GM12878 (cell line): ENCODE data around the gene SPRR2G. TPM values are rescaled to one million over a fixed set of nuclear protein-coding genes. Genes with fewer than 3 reads are reported as not detected.

Experiments
- ATAC-seq: fragments of 200-7000 bp; cut with Tn5 transposase; 3 replicates; pipeline ENCODE4 v1.9.1; 2020; ENCODE audit warnings: mild to moderate bottlenecking, moderate library complexity
- BruUV-seq: library from RNA; stranded (reverse); fragments of 400-500 nt; replicated peaks from 2 replicates; lab custom pipeline; 2021; lab: Mats Ljungman, UMichigan
- CTCF ChIA-PET: fragments of 300-600 bp; sonication (Branson Sonifier 250); formaldehyde crosslinking; extraction: SDS; loops from one replicate; lab custom pipeline; 2021; ENCODE audit warnings: inconsistent platforms; lab: Yijun Ruan, JAX
- POLR2A ChIA-PET: fragments of 350-600 bp; formaldehyde crosslinking; extraction: SDS; loops from one replicate; lab custom pipeline; 2021; ENCODE audit warnings: inconsistent platforms; lab: Charles Lee
- RAD21 ChIA-PET: fragments of 300-600 bp; sonication (Branson Sonifier 250); formaldehyde crosslinking; loops from one replicate; lab custom pipeline; 2023; ENCODE audit warnings: antibody characterized with exemption; ENCODE audit not compliant: unreplicated experiment; lab: Charles Lee
- SMC1A ChIA-PET: fragments of 300-600 bp; sonication (Branson Sonifier 250); formaldehyde crosslinking; loops from one replicate; lab custom pipeline; 2023; ENCODE audit not compliant: unreplicated experiment, uncharacterized antibody; lab: Charles Lee
- DNase-seq: peaks from one replicate; pipeline ENCODE4 v3.0.0-alpha.2; 2011; ENCODE audit warnings: low read depth, low spot score
- FAIRE-seq: peaks from 3 replicates; lab custom pipeline; 2011; peaks lifted over from hg19 to GRCh38; lab: Jason Lieb, UNC
- H2AFZ ChIP-seq: 2 replicates; pipeline ENCODE4 v1.6.0; 2011; ENCODE audit warnings: low read depth, low read length, control low read depth; ENCODE audit not compliant: control insufficient read depth
- H3K27ac ChIP-seq: 2 replicates; pipeline ENCODE4 v1.5.1; 2011; ENCODE audit warnings: control low read depth; ENCODE audit not compliant: control insufficient read depth, insufficient read depth
- H3K27me3 ChIP-seq, 2 experiments: replicated peaks in 1 of 2; 2 replicates each; pipeline versions ENCODE4 v1.6.0 to v1.6.1; 2011; ENCODE audit warnings: low read length in 1 of 2; ENCODE audit not compliant: control insufficient read depth in 2 of 2, insufficient read depth in 2 of 2
- H3K36me3 ChIP-seq, 2 experiments: 2 replicates each; pipeline ENCODE4 v1.5.1; 2011; ENCODE audit warnings: low read length in 1 of 2; ENCODE audit not compliant: control insufficient read depth in 2 of 2, insufficient read depth in 2 of 2
- H3K4me1 ChIP-seq: 2 replicates; pipeline ENCODE4 v1.6.1; 2011; ENCODE audit warnings: mild to moderate bottlenecking, low read length, moderate library complexity, mixed read lengths; ENCODE audit not compliant: control insufficient read depth, insufficient read depth
- H3K4me2 ChIP-seq: 2 replicates; pipeline ENCODE4 v1.6.0; 2011; ENCODE audit warnings: control low read depth; ENCODE audit not compliant: control insufficient read depth, insufficient read depth
- H3K4me3 ChIP-seq: fragments of 200-600 bp; sonication (generic); 2 replicates; pipeline ENCODE4 v1.5.1; 2016
- H3K79me2 ChIP-seq: 2 replicates; pipeline ENCODE4 v1.6.0; 2011; ENCODE audit warnings: low read length; ENCODE audit not compliant: control insufficient read depth, insufficient read depth
- H3K9ac ChIP-seq: 2 replicates; pipeline ENCODE4 v1.8.0; 2011; ENCODE audit warnings: low read length, control low read depth, mixed read lengths; ENCODE audit not compliant: control insufficient read depth, insufficient read depth
- H3K9me3 ChIP-seq: replicated peaks from 3 replicates; pipeline ENCODE4 v1.5.1; 2011; ENCODE audit warnings: mild to moderate bottlenecking, low read length; ENCODE audit not compliant: control insufficient read depth, insufficient read depth
- H4K20me1 ChIP-seq: 2 replicates; pipeline ENCODE4 v1.6.0; 2011; ENCODE audit not compliant: control insufficient read depth, insufficient read depth
- CBX5 ChIP-seq: sonication (generic); IDR thresholded peaks from 2 replicates; pipeline ENCODE4 v1.6.1; 2016; ENCODE audit warnings: low read depth, moderate library complexity, mild to moderate bottlenecking, inconsistent platforms
- EP300 ChIP-seq, 2 experiments: fragments of 150-350 bp in 1 of 2; IDR thresholded peaks; 2 replicates each; pipeline ENCODE4 v1.6.1; 2011 to 2012; ENCODE audit warnings: low read depth in 2 of 2, low read length in 2 of 2, borderline replicate concordance in 1 of 2, improper control_type of control experiment in 1 of 2, inconsistent platforms in 1 of 2; ENCODE audit not compliant: control insufficient read depth in 1 of 2
- MEF2B ChIP-seq: fragments of 450-650 bp; IDR thresholded peaks from 2 replicates; pipeline ENCODE4 v1.6.1; 2018; ENCODE audit warnings: mild to moderate bottlenecking, moderate library complexity; ENCODE audit not compliant: partially characterized antibody, poor library complexity, severe bottlenecking
- NFIC ChIP-seq: IDR thresholded peaks from 2 replicates; pipeline ENCODE4 v1.6.1; 2012; ENCODE audit warnings: low read depth, mild to moderate bottlenecking, inconsistent platforms, low read length, moderate library complexity
- NFYB ChIP-seq: IDR thresholded peaks from 2 replicates; pipeline ENCODE4 v1.6.1; 2011; ENCODE audit warnings: low read depth, mild to moderate bottlenecking, low read length, improper control_type of control experiment, moderate library complexity; ENCODE audit not compliant: insufficient read depth
- RB1 ChIP-seq: fragments of 450-650 bp; formaldehyde crosslinking; IDR thresholded peaks from 2 replicates; pipeline ENCODE4 v1.6.1; 2017; ENCODE audit warnings: mild to moderate bottlenecking, borderline replicate concordance
- REST ChIP-seq: IDR thresholded peaks from 2 replicates; pipeline ENCODE4 v1.6.1; 2012; ENCODE audit warnings: mild to moderate bottlenecking, low read depth, low read length
- SMAD5 ChIP-seq: IDR thresholded peaks from 2 replicates; pipeline ENCODE4 v1.6.1; 2016; ENCODE audit warnings: antibody characterized with exemption, low read depth
- WGBS: methylation state at CpG from one replicate; pipeline ENCODE4 v1.1.6; 2016; ENCODE audit warnings: low lambda C conversion rate; ENCODE audit not compliant: insufficient replicate concordance, insufficient coverage; ENCODE audit errors: missing lambda C conversion rate; 5-methylcytosine and 5-hydroxymethylcytosine counted together
- in situ Hi-C: fragments of 300-500 bp; cut with MboI; formaldehyde crosslinking; loops from 9 replicates; pipeline ENCODE4 v1.14.3; 2018; ENCODE audit warnings: mixed read lengths
- intact Hi-C: fragments of 100-400 bp; cut with micrococcal nuclease; formaldehyde crosslinking; loops from one replicate; pipeline ENCODE4 v1.14.2; 2022; ENCODE audit not compliant: unreplicated experiment
- polyA plus RNA-seq, 11 experiments: library from polyadenylated mRNA; depleted of rRNA in 4 of 11; unstranded in 6 of 11; stranded (reverse) in 5 of 11; fragments of >200 nt; fragmentation: Nextera tagmentation in 4 of 11; fragmentation: Illumina TruSeq in 1 of 11; extraction: Ambion mirVana in 4 of 11; extraction: Trizol in 1 of 11; gene quantifications; 1 replicate in 1 of 11; 2 replicates in 10 of 11; pipeline versions ENCODE4 v1.2.1 to v1.2.3, GENCODE V29; 2011 to 2016; ENCODE audit warnings: inconsistent platforms in 2 of 11, missing spikeins in 2 of 11, low read depth in 1 of 11
- small RNA-seq: library from RNA; depleted of rRNA; stranded (forward); fragments of <200 nt; gene quantifications from one replicate; pipeline ENCODE3, GENCODE V24; 2014
- total RNA-seq, 4 experiments: library from RNA; depleted of rRNA in 3 of 4; stranded (reverse); fragments of >200 nt in 3 of 4; fragmentation: Illumina TruSeq in 1 of 4; extraction: Trizol in 1 of 4; gene quantifications; 2 replicates each; pipeline versions ENCODE4 v1.2.1 to v1.2.3, GENCODE V29; 2013 to 2021

Gene SPRR2G
- total and polyA plus RNA-seq, 10 of the 15 experiments (the other 5 are each of a cell fraction or from before 2014, with no cell fraction given), result 0.18 TPM; not detected in 9

- no peak overlapping the region for H3K4me2 ChIP-seq
Measured at GRCh38 chr1:153100245-153100644, 50.4 kb downstream of the SPRR2G start.

More at GRCh38 chr1:153100245-153100644, 50.4 kb downstream of the SPRR2G start:
- DNase-seq, result no peak
- Histone ChIP-seq H3K9me3 (no peaks in the 10 kb centered on the region), H3K36me3 (no peaks in the 10 kb centered on the region), H2AFZ (no peak overlapping the region), H3K27ac (no peak overlapping the region), H4K20me1 (no peaks in the 10 kb centered on the region), H3K27me3 (no peaks in the 10 kb centered on the region), H3K9ac (no peak overlapping the region), H3K79me2 (no peaks in the 10 kb centered on the region), H3K4me1 (no peaks in the 10 kb centered on the region), H3K4me3 (no peak overlapping the region)
- no peak for FAIRE-seq
- CTCF ChIA-PET, result no interaction called here
- RAD21 ChIA-PET, result no interaction called here
- no peak for ATAC-seq
- in situ Hi-C loops, result no loop called here
- 34% methylated on average over 5 of the region's 5 CpGs for WGBS
- intact Hi-C loops, result no loop called here
- POLR2A ChIA-PET, result no interaction called here
- SMC1A ChIA-PET, result no interaction called here
- no TSS peak for BruUV-seq
- TF ChIP-seq SMAD5 (no peak), NFIC (no peak), MEF2B (no peak), NFYB (no peak), EP300 (IDR thresholded peaks at IDR 0.05; ENCODE audit: borderline replicate concordance in 1 of 2, control insufficient read depth in 1 of 2, low read depth in 2 of 2, low read length in 2 of 2) (no peak), RB1 (no peak), REST (no peak), CBX5 (no peak)
- TF ChIP-seq, all 136 proteins: peak for 0

Small RNA genes lying within 50 kb of the gene (small RNA-seq; reads per million reads assigned to genes)
- gene SPRR2C, result not detected

Other genes with a start within 250 kb of the SPRR2G start
Only the 7 nearest of the 19 such genes appear.
- not detected in 2 replicates for gene SPRR2A, start 93.4 kb downstream of the SPRR2G start, total RNA-seq (2014; rRNA removed)
- not detected in 2 replicates for gene SPRR2A, start 93.4 kb downstream of the SPRR2G start, total RNA-seq (2014; rRNA removed; fragmentation: Illumina TruSeq; extraction: Trizol)
- gene SPRR2A, start 93.4 kb downstream of the SPRR2G start, total RNA-seq (2021), result not detected in 2 replicates
- not detected in 2 replicates for gene SPRR2A, start 93.4 kb downstream of the SPRR2G start, polyA plus RNA-seq (2011; rRNA removed)
- gene SPRR2A, start 93.4 kb downstream of the SPRR2G start, polyA plus RNA-seq (2014; fragmentation: Illumina TruSeq; extraction: Trizol), result not detected in 2 replicates
- gene SPRR2A, start 93.4 kb downstream of the SPRR2G start, polyA plus RNA-seq (2014; fragmentation: Nextera tagmentation; extraction: Ambion mirVana), result not detected
- not detected in 2 replicates for gene SPRR2A, start 93.4 kb downstream of the SPRR2G start, polyA plus RNA-seq (2014; rRNA removed)
- not detected for gene SPRR2A, start 93.4 kb downstream of the SPRR2G start, polyA plus RNA-seq (2016; fragmentation: Nextera tagmentation; extraction: Ambion mirVana)
- gene SPRR2B, start 79.3 kb downstream of the SPRR2G start, total RNA-seq (2014; rRNA removed), result not detected in 2 replicates
- not detected in 2 replicates for gene SPRR2B, start 79.3 kb downstream of the SPRR2G start, total RNA-seq (2014; rRNA removed; fragmentation: Illumina TruSeq; extraction: Trizol)
- gene SPRR2B, start 79.3 kb downstream of the SPRR2G start, total RNA-seq (2021), result not detected in 2 replicates
- not detected in 2 replicates for gene SPRR2B, start 79.3 kb downstream of the SPRR2G start, polyA plus RNA-seq (2011; rRNA removed)
- gene SPRR2B, start 79.3 kb downstream of the SPRR2G start, polyA plus RNA-seq (2014; fragmentation: Illumina TruSeq; extraction: Trizol), result not detected in 2 replicates
- not detected for gene SPRR2B, start 79.3 kb downstream of the SPRR2G start, polyA plus RNA-seq (2014; fragmentation: Nextera tagmentation; extraction: Ambion mirVana)
- gene SPRR2B, start 79.3 kb downstream of the SPRR2G start, polyA plus RNA-seq (2014; rRNA removed), result not detected in 2 replicates
- not detected for gene SPRR2B, start 79.3 kb downstream of the SPRR2G start, polyA plus RNA-seq (2016; fragmentation: Nextera tagmentation; extraction: Ambion mirVana)
- not detected in 2 replicates for gene SPRR2E, start 56.4 kb downstream of the SPRR2G start, total RNA-seq (2014; rRNA removed)
- gene SPRR2E, start 56.4 kb downstream of the SPRR2G start, total RNA-seq (2014; rRNA removed; fragmentation: Illumina TruSeq; extraction: Trizol), result not detected in 2 replicates
- not detected in 2 replicates for gene SPRR2E, start 56.4 kb downstream of the SPRR2G start, total RNA-seq (2021)
- not detected in 2 replicates for gene SPRR2E, start 56.4 kb downstream of the SPRR2G start, polyA plus RNA-seq (2011; rRNA removed)
- gene SPRR2E, start 56.4 kb downstream of the SPRR2G start, polyA plus RNA-seq (2014; fragmentation: Illumina TruSeq; extraction: Trizol), result not detected in 2 replicates
- gene SPRR2E, start 56.4 kb downstream of the SPRR2G start, polyA plus RNA-seq (2014; fragmentation: Nextera tagmentation; extraction: Ambion mirVana), result not detected
- gene SPRR2E, start 56.4 kb downstream of the SPRR2G start, polyA plus RNA-seq (2014; rRNA removed), result not detected in 2 replicates
- not detected for gene SPRR2E, start 56.4 kb downstream of the SPRR2G start, polyA plus RNA-seq (2016; fragmentation: Nextera tagmentation; extraction: Ambion mirVana)
- not detected in 2 replicates for gene SPRR2F, start 37.4 kb downstream of the SPRR2G start, total RNA-seq (2014; rRNA removed)
- not detected in 2 replicates for gene SPRR2F, start 37.4 kb downstream of the SPRR2G start, total RNA-seq (2014; rRNA removed; fragmentation: Illumina TruSeq; extraction: Trizol)
- gene SPRR2F, start 37.4 kb downstream of the SPRR2G start, total RNA-seq (2021), result not detected in 2 replicates
- 0.18 TPM in 1 of 2 replicates, not detected in the other for gene SPRR2F, start 37.4 kb downstream of the SPRR2G start, polyA plus RNA-seq (2011; rRNA removed)
- gene SPRR2F, start 37.4 kb downstream of the SPRR2G start, polyA plus RNA-seq (2014; fragmentation: Illumina TruSeq; extraction: Trizol), result not detected in 2 replicates
- gene SPRR2F, start 37.4 kb downstream of the SPRR2G start, polyA plus RNA-seq (2014; fragmentation: Nextera tagmentation; extraction: Ambion mirVana), result under 1 TPM in 1 of 2 experiments, not detected in 1; 0.27 TPM
- gene SPRR2F, start 37.4 kb downstream of the SPRR2G start, polyA plus RNA-seq (2014; rRNA removed), result 0.18 TPM in 1 of 2 replicates, not detected in the other
- gene SPRR2F, start 37.4 kb downstream of the SPRR2G start, polyA plus RNA-seq (2016; fragmentation: Nextera tagmentation; extraction: Ambion mirVana), result not detected
- gene LELP1, start 52.5 kb upstream of the SPRR2G start, total RNA-seq (2014; rRNA removed), result not detected in 2 replicates
- gene LELP1, start 52.5 kb upstream of the SPRR2G start, total RNA-seq (2014; rRNA removed; fragmentation: Illumina TruSeq; extraction: Trizol), result not detected in 2 replicates
- not detected in 2 replicates for gene LELP1, start 52.5 kb upstream of the SPRR2G start, total RNA-seq (2021)
- gene LELP1, start 52.5 kb upstream of the SPRR2G start, polyA plus RNA-seq (2011; rRNA removed), result not detected in 2 replicates
- gene LELP1, start 52.5 kb upstream of the SPRR2G start, polyA plus RNA-seq (2014; fragmentation: Illumina TruSeq; extraction: Trizol), result not detected in 2 replicates
- gene LELP1, start 52.5 kb upstream of the SPRR2G start, polyA plus RNA-seq (2014; fragmentation: Nextera tagmentation; extraction: Ambion mirVana), result not detected
- not detected in 2 replicates for gene LELP1, start 52.5 kb upstream of the SPRR2G start, polyA plus RNA-seq (2014; rRNA removed)
- gene LELP1, start 52.5 kb upstream of the SPRR2G start, polyA plus RNA-seq (2016; fragmentation: Nextera tagmentation; extraction: Ambion mirVana), result not detected
- gene PRR9, start 66.7 kb upstream of the SPRR2G start, total RNA-seq (2014; rRNA removed), result not detected in 2 replicates
- gene PRR9, start 66.7 kb upstream of the SPRR2G start, total RNA-seq (2014; rRNA removed; fragmentation: Illumina TruSeq; extraction: Trizol), result not detected in 2 replicates
- not detected in 2 replicates for gene PRR9, start 66.7 kb upstream of the SPRR2G start, total RNA-seq (2021)
- not detected in 2 replicates for gene PRR9, start 66.7 kb upstream of the SPRR2G start, polyA plus RNA-seq (2011; rRNA removed)
- gene PRR9, start 66.7 kb upstream of the SPRR2G start, polyA plus RNA-seq (2014; fragmentation: Illumina TruSeq; extraction: Trizol), result not detected in 2 replicates
- gene PRR9, start 66.7 kb upstream of the SPRR2G start, polyA plus RNA-seq (2014; fragmentation: Nextera tagmentation; extraction: Ambion mirVana), result not detected
- gene PRR9, start 66.7 kb upstream of the SPRR2G start, polyA plus RNA-seq (2014; rRNA removed), result not detected in 2 replicates
- not detected for gene PRR9, start 66.7 kb upstream of the SPRR2G start, polyA plus RNA-seq (2016; fragmentation: Nextera tagmentation; extraction: Ambion mirVana)
- gene LORICRIN, start 108.8 kb upstream of the SPRR2G start, total RNA-seq (2014; rRNA removed), result 0.06 TPM in 1 of 2 replicates, not detected in the other
- not detected in 2 replicates for gene LORICRIN, start 108.8 kb upstream of the SPRR2G start, total RNA-seq (2014; rRNA removed; fragmentation: Illumina TruSeq; extraction: Trizol)
- gene LORICRIN, start 108.8 kb upstream of the SPRR2G start, total RNA-seq (2021), result not detected in 2 replicates
- not detected in 2 replicates for gene LORICRIN, start 108.8 kb upstream of the SPRR2G start, polyA plus RNA-seq (2011; rRNA removed)
- not detected in 2 replicates for gene LORICRIN, start 108.8 kb upstream of the SPRR2G start, polyA plus RNA-seq (2014; fragmentation: Illumina TruSeq; extraction: Trizol)
- not detected for gene LORICRIN, start 108.8 kb upstream of the SPRR2G start, polyA plus RNA-seq (2014; fragmentation: Nextera tagmentation; extraction: Ambion mirVana)
- gene LORICRIN, start 108.8 kb upstream of the SPRR2G start, polyA plus RNA-seq (2014; rRNA removed), result 0.37 TPM in 1 of 2 replicates, not detected in the other
- not detected for gene LORICRIN, start 108.8 kb upstream of the SPRR2G start, polyA plus RNA-seq (2016; fragmentation: Nextera tagmentation; extraction: Ambion mirVana)